MV-4-11 (cell line): ENCODE measurements around the gene PTPRK.

Experiments used
- DNase-seq: peaks from one replicate; lab custom pipeline; 2025; lab: John Stamatoyannopoulos, UW

PTPRK gene

GRCh38 chr6:128388380-128388779, 132.0 kb downstream of the PTPRK start:
- no peak for DNase-seq

GRCh38 chr6:128380891-128381290, 139.5 kb downstream of the PTPRK start:
- no peak for DNase-seq

GRCh38 chr6:128379577-128379976, 140.8 kb downstream of the PTPRK start:
- no peak for DNase-seq

GRCh38 chr6:128376952-128377503, 143.4 kb downstream of the PTPRK start:
- DNase-seq: no peak

GRCh38 chr6:128371136-128371535, 149.3 kb downstream of the PTPRK start:
- no peak for DNase-seq

- DNase-seq: no peak
Measured at GRCh38 chr6:128370072-128370471, 150.3 kb downstream of the PTPRK start.

- DNase-seq: no peak
Measured at GRCh38 chr6:128368213-128368944, 152.0 kb downstream of the PTPRK start.

GRCh38 chr6:128367437-128367836, 153.0 kb downstream of the PTPRK start:
- DNase-seq: no peak

GRCh38 chr6:128365520-128366160, 154.8 kb downstream of the PTPRK start:
- no peak for DNase-seq

- no peak for DNase-seq
Measured at GRCh38 chr6:128364766-128365519, 155.5 kb downstream of the PTPRK start.

- no peak for DNase-seq
Measured at GRCh38 chr6:128363020-128363813, 157.2 kb downstream of the PTPRK start.

GRCh38 chr6:128361378-128361777, 159.0 kb downstream of the PTPRK start:
- no peak for DNase-seq

- no peak for DNase-seq
Measured at GRCh38 chr6:128358244-128358776, 162.1 kb downstream of the PTPRK start.

- DNase-seq: no peak
Measured at GRCh38 chr6:128357392-128358130, 162.8 kb downstream of the PTPRK start.

- DNase-seq: no peak
Measured at GRCh38 chr6:128352366-128352765, 168.0 kb downstream of the PTPRK start.

GRCh38 chr6:128351255-128351514, 169.2 kb downstream of the PTPRK start:
- DNase-seq: no peak

- no peak for DNase-seq
Measured at GRCh38 chr6:128350416-128351254, 169.8 kb downstream of the PTPRK start.

GRCh38 chr6:128347123-128347522, 173.3 kb downstream of the PTPRK start:
- no peak for DNase-seq

- no peak for DNase-seq
Measured at GRCh38 chr6:128346569-128346968, 173.8 kb downstream of the PTPRK start.

GRCh38 chr6:128345278-128345677, 175.1 kb downstream of the PTPRK start:
- no peak for DNase-seq
